ENCODE measurements around the gene CDK14.

Gene CDK14

DNA sequence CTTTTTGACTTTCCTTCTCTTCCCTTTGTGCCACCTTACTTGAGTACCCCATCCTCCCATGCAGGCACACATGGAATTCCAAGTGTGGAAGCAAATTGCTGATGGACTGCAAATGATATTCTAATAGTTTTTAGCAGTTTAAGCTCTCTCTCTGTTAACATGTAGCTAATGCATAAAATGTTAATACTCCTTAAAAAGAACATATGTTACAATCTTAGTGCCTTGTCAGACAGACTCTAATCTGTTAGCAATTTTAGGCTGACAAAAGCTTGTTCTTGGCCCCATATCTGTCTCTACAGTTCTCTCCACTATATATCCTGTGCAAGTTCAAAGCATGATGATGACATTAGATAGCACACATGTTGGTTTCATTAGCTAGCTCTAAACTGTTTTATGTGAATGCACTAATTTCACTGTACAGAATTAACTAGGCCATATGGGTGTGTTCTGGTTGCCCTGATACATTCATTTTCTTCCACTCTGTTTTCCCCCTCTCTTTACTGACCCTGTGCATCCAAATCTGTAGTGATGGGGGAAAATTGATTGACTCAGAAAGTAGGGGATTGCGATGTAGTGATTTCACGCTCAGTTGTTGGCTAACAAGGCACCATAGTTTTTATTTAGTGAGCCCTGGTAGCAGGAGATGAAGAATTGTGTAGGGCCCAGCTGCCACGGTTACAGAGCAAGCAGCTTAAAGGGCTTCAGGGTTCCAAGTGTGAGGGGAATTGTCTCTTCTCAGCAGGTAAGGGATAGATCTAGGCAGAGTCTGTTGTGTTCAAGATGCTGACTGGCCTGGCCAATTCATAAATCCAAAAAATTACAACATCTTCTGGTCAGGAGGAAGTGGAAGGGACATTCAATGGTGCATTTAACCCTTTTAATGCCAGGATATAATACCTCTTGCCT is 553.5 kb downstream of the CDK14 start:
- Histone ChIP-seq H3K4me1 (ENCODE audit: control insufficient read depth in 1 of 2, insufficient read depth in 1 of 2, low read depth in 1 of 2, low read length in 1 of 2) (no peaks in the 10 kb centered on the region), H3K36me3 (no peaks in the 10 kb centered on the region), H3K27me3 (no peaks in the 10 kb centered on the region), H3K9me3 (no peaks in the 10 kb centered on the region), H3K4me3 (ENCODE audit: low read depth in 1 of 2, low read length in 1 of 2) (no peak overlapping the region), H3K27ac (no peak overlapping the region)
- TF ChIP-seq, protein P1, sequence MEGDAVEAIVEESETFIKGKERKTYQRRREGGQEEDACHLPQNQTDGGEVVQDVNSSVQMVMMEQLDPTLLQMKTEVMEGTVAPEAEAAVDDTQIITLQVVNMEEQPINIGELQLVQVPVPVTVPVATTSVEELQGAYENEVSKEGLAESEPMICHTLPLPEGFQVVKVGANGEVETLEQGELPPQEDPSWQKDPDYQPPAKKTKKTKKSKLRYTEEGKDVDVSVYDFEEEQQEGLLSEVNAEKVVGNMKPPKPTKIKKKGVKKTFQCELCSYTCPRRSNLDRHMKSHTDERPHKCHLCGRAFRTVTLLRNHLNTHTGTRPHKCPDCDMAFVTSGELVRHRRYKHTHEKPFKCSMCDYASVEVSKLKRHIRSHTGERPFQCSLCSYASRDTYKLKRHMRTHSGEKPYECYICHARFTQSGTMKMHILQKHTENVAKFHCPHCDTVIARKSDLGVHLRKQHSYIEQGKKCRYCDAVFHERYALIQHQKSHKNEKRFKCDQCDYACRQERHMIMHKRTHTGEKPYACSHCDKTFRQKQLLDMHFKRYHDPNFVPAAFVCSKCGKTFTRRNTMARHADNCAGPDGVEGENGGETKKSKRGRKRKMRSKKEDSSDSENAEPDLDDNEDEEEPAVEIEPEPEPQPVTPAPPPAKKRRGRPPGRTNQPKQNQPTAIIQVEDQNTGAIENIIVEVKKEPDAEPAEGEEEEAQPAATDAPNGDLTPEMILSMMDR (IDR thresholded peaks at IDR 0.05) = no peak

DNA sequence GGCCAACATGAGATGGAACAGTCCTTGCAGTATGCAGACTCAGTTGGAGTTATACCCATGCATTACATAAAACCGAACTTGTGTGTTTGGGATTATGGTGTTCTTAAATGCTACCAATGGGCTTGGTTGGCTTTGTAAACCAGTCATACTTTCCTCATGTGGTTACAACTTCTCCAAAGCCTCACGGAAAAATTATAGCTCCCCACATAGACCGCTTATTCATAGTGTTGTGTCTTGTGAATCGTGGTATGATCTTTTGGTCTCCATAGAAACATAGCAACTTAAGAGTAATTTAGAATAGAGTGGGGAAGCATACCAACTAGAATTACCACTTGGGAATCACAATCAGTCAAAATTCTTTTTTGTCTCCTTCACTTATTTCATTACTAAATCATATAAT is 555.8 kb downstream of the CDK14 start:
- no peaks in the 10 kb centered on the region for H3K4me1 ChIP-seq (ENCODE audit: control insufficient read depth in 1 of 2, insufficient read depth in 1 of 2, low read depth in 1 of 2, low read length in 1 of 2)
- TF ChIP-seq, protein P1 (IDR thresholded peaks at IDR 0.05) = no peak
- H3K36me3 ChIP-seq = no peaks in the 10 kb centered on the region
- no peak overlapping the region for H3K4me3 ChIP-seq (ENCODE audit: low read depth in 1 of 2, low read length in 1 of 2)
- no peak overlapping the region for H3K27ac ChIP-seq
- H3K9me3 ChIP-seq = no peaks in the 10 kb centered on the region
- no peaks in the 10 kb centered on the region for H3K27me3 ChIP-seq

DNA sequence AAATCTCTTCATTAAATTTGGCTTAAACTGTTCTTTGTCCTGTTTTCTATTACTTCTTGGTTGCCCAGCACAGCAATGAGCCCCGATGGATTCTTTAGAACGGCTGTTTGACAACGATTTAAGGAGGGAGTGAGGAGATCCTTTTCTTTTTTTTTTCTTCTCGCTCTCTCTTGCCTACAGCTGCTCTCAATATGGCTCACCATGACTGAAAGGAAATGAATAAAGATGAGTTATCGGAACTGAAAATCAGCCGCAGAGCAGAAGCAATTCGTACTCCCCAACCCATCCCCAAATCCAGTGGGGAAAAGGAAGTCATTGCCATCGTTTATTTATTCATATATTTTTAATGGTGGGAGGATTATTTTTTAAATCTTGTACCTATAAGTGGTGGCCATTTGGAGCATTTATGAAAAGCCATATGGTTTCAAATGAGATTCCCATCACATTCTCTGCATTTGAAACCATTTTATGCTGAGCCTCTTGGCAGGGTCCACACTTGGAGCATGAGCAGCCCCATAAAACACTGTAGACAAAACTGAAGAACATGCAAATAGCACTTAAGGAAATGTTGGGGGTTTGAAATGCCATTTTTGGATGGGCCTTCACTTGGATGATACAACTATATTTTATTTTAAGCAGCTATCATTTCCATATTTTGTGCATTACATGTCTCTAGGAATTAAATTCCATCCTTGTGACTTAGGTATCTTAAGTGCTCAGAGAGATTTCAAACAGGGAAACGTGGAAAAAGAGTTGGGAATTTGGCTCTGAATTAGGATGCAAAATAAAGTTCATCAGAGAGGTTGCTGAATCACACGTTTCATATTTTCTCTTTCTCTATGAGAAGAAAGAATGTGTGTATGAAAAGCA is 560.4 kb downstream of the CDK14 start:
- H3K27ac ChIP-seq = no peak overlapping the region
- TF ChIP-seq, protein P1 (IDR thresholded peaks at IDR 0.05) = no peak
- no peaks in the 10 kb centered on the region for H3K27me3 ChIP-seq
- no peak overlapping the region for H3K4me3 ChIP-seq (ENCODE audit: low read depth in 1 of 2, low read length in 1 of 2)
- H3K4me1 ChIP-seq (ENCODE audit: control insufficient read depth in 1 of 2, insufficient read depth in 1 of 2, low read depth in 1 of 2, low read length in 1 of 2) = no peaks in the 10 kb centered on the region
- H3K36me3 ChIP-seq = no peaks in the 10 kb centered on the region
- no peaks in the 10 kb centered on the region for H3K9me3 ChIP-seq

DNA sequence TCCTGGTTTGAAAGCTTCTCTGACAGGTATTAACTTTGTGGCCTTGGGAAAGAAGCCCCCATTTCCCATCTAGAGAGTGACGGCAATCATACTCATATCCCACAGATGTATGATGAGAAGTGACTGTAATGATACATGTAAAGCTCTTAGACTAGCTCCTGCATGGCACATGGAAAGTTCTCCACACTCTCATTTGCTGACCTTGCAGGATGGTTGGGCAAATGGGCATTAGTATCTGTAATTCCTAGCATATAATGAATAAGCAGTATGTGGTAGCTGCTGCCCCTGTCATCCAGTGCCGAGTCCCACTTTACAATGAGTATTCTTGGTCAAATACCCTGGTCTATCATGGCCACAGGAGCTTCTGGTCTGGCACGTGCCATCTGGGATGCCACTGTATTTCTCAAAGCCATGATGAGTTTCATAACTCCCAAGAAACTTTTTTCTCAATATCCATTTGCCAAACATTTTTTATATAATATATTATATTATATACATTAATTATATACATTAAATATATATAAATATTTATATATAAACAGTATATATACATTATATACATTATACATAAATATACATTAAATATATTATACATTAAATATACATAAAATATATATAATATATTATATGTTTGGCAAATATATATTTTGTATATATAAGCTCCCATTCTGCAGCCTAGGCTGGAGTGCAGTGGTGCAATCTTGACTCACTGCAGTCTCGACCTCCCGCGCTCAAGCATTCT is 561.6 kb downstream of the CDK14 start:
- no peaks in the 10 kb centered on the region for H3K9me3 ChIP-seq
- TF ChIP-seq, protein P1 (IDR thresholded peaks at IDR 0.05) = no peak
- no peak overlapping the region for H3K4me3 ChIP-seq (ENCODE audit: low read depth in 1 of 2, low read length in 1 of 2)

DNA sequence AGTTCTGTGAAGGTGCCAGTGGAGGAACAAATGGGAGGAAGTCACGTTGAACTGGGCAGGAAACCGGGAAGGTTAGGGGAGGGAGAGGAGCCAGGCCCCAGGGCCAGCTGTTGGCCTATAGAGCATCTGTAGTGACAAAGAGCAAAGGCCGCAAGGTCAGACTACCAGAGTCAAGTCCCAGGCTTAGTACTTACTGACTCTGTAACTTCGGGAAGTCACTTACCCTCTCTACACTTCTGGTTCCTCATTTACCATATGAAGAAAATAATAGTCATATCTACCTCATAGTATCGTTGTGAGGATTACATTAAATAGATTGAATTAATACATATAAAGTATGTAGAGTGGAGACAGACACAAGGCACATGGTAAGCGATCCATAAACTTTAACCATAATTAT is 566.3 kb downstream of the CDK14 start:
- no peaks in the 10 kb centered on the region for H3K36me3 ChIP-seq
- H3K9me3 ChIP-seq = no peaks in the 10 kb centered on the region
- no peak overlapping the region for H3K27ac ChIP-seq
- H3K4me3 ChIP-seq (ENCODE audit: low read depth in 1 of 2, low read length in 1 of 2) = no peak overlapping the region
- peaks cover 8 to 19% of the 10 kb centered on the region in 2 experiments for H3K4me1 ChIP-seq (ENCODE audit: control insufficient read depth in 1 of 2, insufficient read depth in 1 of 2, low read depth in 1 of 2, low read length in 1 of 2)
- TF ChIP-seq, protein P1 (IDR thresholded peaks at IDR 0.05) = no peak
- H3K27me3 ChIP-seq = no peaks in the 10 kb centered on the region

More for the DNA sequence above, 561.6 kb downstream of the CDK14 start:
- Histone ChIP-seq H3K27ac (no peak overlapping the region), H3K4me1 (ENCODE audit: control insufficient read depth in 1 of 2, insufficient read depth in 1 of 2, low read depth in 1 of 2, low read length in 1 of 2) (no peaks in the 10 kb centered on the region), H3K36me3 (no peaks in the 10 kb centered on the region), H3K27me3 (no peaks in the 10 kb centered on the region)

All from neutrophil (primary cell).